GM18517 (cell line): Measurements from ENCODE around the gene GFM1.
"Not testable (repeated sequence)": the region's sequence is repeated elsewhere in the genome, so short reads cannot be mapped to it uniquely, and the experiment has no call there.

Source experiments
- ATAC-seq: cut with Tn5 transposase; IDR thresholded peaks from one replicate; pipeline ENCODE4 v1.9.1; 2021; ENCODE audit warnings: mild to moderate bottlenecking, moderate library complexity; ENCODE audit not compliant: unreplicated experiment

The GFM1 gene

DNA sequence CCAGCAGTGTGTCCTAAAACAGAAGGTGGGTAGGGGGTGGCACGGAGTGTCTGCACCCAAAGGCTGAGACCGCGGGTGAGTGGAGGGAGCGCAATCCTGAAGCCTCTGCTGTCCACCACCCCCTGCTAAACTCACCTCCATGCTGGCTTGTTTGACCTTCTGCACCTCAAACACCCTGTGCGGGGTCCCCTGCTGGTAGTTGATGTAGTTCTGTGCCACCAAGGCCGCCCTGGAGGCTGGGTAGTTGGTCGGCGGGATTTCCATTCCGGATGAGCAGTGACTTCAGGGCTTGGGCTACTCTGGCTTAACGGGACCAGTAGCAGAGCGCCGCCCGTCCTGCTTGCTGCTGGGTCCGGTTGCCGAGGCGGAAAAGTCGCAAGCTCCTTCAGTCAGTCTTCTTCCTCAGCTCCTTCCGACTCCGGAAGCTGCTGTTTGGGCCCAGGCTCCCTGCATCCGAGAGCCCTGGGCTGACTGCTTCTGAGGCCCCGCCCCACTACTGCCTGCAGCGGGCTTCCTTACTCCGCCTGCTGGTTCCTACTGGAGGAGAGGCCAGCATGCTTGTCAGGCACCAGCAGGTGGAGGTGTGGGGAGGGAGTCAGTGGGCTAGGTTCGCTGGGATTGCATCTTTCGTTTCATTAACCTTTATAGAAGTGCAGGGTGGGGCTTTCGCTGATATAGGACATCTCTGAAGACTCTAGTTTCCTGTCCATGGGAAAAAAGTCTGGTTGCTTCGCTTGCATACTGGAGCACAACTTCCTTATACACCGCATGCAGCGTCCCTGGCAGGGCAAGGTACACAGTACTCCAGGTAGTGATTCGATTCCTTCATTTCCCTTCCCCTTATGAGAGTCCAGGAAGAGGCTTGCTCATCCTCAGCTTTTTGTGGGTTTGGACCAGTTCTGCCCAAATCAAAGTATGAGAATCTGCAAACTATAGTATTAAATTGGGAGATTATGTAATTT is 28.2 kb downstream of the GFM1 start, which contains the start of gene LXN:
Gene LXN (minus strand): TSS at position 434 of the 962 bp plus-strand sequence. CDS start 170 bp downstream, at position 264.
- ATAC-seq = peak; percentile 99

DNA sequence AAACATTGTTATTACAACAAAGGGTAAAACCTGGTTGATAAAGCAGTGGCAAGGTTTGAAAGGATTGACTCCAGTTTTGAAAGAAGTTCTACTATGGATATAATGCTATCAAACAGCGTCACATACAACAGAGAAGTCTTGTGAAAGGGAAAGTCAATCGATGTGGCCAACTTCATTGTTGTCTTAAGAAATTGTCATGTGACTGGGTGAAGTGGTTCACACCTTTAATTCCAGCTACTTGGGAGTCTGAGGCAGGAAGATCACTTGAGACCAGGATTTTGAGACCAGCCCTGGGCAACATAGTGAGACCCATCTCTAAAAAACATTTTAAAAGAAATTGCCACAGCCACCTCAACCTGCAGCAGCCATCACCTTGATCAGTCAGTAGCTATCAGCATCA is 34.4 kb downstream of the GFM1 start:
- no peak for ATAC-seq

DNA sequence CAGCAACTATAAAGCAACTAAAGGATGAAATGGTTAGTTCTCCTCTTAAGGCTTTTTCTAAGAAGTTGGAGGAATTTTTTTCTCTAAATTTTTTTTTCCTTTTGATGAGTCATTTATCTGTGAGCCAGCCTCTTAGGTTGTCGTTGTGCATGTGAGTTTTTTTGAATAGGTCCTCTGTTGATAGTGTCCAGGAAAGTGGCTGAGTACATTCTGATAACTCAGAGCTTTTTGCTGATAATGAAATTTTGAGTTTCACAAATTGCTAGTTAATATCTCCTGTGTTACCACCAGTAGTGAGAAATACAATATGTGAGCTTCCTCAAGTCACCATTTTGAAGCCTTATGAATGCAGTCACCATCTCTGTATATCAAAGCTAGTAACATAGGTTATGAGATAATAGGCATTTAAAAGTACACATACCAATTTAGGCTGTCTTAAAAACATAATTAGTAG is 35.2 kb downstream of the GFM1 start:
- ATAC-seq = no peak

DNA sequence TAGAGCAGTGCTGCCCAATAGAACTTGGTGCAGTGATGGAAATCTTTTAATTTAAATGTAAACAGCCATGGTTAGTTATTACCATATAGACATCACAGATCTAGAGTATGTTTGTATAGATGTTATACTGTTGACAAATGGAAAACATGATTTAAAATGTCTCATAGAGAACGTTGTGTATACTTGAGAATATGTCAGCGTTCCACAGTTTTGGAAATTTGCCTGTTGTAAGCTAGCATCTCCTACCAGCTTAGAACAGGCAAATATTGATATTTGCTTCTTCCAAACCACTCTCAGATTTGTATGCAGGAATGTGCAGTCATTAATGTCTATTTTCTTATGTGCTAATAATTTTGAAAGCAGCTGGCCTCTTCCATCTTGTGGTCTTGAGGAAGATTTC is 36.5 kb downstream of the GFM1 start:
- no peak for ATAC-seq

DNA sequence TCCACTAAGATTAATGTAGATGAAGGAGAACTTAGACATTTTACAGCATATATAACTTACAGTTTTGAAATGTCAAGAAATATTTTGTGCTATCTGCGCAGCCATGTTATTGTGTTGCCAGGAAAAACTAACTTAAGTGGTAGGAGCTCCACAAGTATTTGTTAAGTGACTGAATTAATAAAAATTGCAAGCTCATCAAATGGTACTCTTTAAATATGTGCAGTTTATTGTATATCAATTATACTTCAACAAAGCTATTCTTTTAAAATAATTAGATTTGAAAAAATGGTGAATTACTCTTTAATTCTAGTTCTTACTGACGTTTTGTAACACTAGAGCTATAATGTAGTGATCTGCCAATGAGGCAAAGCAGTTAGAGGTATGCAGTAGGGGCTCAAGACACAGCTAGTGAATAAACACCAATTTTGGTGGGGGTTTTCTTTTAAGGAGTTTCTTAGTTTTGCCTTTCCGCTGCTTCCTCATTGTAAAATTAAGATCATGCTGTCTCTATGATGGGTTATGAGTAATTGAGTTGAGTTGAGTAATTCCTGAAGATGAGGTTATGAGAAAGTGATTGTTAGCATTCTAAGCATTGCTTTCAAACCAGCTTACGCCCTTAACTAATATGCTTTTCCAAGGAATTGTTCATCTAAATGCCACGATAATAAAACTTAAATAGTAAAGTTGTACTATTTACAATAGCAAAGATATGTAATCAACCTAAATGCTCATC is 39.1 kb downstream of the GFM1 start:
- no peak for ATAC-seq

DNA sequence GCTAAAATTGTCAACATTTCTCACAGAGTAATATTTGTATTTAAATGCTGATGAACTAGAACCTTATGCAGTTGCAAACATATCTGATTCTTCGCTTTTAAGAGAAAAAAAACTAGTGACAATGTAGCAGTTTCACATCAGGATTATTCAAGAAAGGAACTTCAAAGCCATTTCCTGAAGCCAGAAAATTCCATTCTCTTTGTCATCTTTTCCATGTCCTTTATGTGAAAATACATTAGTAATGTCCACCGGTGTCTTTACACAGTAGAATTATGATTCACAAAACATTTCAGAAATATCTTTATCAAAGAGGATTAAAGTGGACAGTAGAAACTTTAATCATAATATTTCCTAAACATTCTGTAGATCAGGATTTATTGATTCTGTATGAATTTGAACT is 40.8 kb downstream of the GFM1 start:
- no peak for ATAC-seq

DNA sequence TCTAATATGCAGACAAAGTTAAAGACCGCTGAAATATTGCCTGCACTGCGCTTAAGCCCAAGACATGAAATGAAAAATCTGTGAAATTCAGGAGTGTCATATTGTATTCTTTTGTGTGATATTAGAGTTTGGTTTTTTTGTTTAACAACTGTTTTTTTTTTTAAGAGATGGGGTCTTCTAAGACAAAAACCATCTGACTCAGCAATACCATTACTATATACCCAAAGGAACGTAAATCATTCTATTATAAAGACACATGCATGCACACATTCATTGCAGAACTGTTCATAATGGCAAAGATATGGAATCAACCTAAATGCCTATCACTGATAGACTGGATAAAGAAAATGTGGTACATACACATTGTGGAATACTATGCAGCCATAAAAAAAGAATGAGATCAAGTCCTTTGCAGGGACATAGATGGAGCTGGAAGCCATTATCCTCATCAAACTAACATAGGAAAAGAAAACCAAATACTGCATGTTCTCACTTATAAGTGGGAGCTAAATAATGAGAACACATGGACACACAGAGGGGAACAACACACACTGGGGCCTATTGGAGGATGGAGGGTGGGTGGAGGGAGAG is 49.6 kb downstream of the GFM1 start:
- not testable (repeated sequence) for ATAC-seq

DNA sequence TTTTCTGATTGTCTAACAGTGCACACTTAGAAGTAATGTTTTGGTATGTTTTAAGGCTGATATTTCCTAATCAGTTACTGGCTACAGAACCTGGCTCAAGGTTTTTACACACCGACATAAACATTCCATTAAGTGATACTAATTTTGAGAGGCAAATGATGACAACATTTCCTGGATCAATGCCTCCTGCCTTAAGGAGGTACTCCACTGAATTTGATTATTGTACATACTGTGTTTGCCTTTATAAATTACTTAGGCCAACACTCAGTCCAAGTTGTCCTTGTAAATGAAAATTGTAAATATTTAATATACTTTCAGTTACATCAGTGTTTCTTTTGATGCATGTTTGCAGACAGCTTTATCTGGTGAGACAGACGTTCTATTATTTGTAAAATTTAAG is 52.3 kb downstream of the GFM1 start:
- no peak for ATAC-seq

DNA sequence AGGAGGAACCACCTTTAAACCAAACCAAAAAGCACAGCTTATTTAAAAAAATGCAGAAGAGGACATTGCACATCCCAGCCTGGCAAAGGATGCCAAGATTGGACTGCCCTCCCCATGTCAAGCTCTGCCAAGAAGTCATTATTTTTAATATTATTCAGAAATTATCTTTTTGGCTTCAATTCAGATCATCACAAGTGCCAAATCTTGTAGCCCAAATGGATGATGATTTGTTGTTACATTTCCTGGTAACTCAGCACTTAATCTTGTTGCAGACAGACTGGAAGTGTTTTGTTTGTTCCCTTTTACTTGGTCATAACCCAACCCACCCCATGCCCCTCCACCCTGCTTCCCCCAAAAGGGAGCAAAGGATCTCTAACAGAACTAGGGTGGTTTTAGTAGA is 56.2 kb downstream of the GFM1 start:
- no peak for ATAC-seq

DNA sequence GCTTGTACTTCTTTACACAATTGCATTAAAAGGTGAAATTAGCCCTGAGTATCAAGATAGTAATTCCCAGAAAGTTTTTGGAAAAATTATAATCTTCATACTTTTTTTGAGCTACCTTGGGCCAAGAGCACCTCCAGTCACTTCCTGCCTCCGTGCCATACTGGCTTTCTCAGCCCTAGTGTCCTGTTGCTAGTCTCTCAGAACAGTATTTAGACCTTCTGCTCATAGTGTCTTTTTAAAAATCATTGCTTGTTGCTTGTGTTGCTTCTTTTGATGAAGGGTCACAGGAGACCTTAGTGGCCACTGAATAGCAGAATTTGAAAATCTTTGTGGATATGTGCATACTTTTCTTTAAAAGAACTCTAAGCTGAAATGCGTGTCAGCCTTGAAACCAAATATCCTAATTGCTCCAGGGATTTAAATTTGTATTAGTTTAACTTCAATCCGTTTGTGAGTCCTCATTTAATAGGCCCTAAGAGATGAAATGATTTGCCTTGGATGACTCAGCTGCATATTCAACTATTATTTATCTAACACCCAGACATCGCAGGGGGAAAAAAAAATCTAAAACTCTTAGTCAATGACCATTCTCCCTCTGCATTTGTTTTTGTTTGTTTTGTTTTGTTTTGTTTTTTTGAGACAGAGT is 57.2 kb downstream of the GFM1 start:
- no peak for ATAC-seq

DNA sequence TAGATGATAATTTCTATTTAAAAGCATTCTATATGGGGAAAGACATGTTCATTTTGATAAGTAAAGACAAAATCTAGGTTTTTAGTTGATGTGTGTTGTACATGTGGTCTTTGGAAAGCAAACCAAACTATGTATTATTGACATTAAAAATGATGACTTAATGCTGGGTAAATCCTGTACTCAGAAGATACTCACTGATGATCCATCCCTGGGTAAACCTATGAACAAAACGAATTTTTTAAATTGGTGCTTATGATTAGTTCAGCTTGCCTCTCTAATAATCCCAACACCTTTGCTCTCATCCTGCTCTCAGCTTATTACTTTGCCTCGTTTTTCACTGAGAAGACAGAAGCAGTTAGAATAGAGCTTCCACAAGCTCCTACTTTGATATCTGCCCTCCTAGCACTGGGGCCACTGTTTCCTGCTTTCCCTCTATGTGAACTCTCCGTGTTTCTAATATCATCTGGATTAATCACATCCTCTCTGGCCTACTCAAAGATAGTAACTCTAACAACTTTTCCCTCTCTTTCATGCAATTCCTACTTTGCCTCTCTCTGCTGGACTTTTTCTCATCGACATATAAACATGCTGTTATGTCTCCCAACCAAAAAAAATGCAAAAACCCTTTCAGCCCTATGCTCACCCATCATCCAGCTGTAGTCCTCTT is 58.6 kb downstream of the GFM1 start:
- ATAC-seq = no peak

DNA sequence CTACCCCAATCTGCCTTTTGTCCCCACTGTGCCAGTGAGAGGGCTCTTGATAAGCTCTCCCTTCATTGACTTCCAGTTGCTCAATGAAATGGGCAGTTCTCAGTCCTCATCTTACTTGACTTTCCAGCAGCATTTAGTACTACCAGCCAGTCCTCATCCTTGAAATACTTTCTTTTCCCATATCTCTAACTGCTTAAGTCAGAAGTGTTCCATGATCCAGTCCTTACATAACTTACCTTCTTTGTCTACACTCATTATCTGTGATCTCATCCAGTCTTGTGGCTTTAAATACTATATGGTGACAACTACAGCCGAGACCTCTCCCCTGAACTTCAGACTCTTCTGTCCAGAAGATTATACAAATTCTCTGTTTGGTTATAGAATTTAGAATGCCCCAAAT is 59.2 kb downstream of the GFM1 start:
- ATAC-seq = no peak

DNA sequence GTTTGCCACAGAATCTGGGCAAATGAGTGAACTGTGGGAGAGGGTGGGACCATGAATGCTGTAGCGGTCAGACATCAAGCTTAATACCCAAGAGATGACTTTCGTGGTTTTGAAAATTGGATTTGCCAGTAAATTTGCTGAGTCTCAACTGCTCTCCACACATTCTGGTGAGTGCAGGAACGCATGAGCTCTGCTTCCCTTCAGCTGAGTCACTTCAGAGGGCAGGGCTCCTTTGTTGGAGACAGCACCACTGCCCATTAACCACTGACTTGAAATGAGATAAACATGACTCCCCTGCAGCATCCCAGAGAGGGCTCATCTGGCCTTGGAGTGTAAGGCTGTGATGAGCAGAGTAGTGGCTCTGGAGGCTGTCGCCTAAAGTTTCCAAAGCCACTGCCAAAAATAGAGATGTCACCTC is 65.3 kb downstream of the GFM1 start:
- ATAC-seq = no peak

DNA sequence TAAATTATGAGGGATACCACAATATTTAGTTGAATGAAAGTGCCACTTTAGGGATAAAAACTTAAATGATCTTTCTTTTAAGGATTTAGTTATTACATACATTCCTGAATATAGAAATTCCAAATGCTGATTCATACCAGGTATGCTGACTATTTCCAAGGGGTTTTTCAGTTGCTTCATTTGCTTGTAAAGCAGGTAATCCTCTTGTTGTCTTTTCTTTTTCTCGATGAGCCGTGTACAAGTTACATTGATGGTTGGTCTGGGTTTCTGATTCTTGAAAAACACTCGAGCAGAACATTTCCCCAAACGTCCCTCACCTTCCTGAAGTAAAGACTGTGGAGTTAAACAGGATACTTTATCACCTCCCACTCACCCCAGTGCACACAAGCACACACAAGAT is 66.3 kb downstream of the GFM1 start:
- ATAC-seq = no peak

DNA sequence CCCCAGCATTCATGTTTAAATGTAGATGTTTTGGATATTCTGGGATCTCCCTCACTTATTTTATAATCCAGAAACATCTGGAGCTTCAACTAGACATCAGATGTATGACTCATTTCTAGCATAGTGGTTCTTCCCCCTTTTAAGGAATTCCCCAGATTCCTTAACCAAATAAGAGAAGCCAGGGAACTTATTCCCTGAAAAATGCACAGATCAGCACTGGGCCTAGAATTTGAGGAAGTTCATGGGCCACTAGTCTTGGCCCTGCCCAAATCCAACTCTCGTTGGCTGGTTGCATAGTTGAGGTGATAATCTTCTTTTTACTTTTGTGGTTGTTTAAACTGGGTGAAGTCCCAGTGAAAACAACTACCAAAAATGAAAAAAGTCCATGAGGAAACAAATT is 67.6 kb downstream of the GFM1 start:
- ATAC-seq = peak; percentile 50

DNA sequence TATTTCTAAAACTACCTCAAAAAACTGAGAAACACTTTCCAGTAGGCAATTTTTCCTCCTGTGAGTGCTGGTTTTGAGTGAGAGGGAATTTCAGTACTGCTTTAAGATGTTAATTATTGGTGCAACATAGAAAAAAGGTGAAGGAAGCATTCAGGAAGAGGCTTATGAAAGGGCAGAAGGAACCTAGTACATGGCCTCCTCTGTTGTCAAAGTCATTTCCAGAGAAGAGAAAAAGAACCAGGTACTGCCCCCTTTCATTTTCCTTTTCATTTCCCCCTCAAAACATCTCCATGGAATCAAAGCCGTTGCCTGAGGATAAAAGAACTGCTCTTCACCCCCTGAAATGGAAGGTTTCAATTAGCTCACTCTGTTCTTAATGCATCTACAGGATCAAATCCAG is 68.1 kb downstream of the GFM1 start:
- ATAC-seq = no peak

DNA sequence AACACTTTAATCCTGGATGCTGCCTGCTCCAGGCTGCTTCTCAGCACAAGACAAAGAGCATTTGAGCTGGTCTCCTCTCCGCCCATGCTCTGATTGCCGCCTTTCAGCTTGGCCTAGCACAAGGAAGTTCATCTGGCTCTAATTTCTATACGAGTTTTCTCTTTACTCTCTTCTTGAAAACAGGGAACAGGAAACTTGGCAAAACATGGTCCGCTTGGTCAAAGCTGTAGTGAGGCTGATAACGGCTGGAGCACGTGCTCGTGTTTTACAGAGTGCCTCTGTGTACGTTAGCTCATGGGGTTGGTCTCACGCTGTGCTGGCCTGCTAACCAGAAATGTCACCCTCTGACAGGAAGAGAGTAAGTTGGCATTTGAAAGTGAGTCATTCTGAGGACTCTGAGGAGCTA is 68.8 kb downstream of the GFM1 start:
- ATAC-seq = no peak

DNA sequence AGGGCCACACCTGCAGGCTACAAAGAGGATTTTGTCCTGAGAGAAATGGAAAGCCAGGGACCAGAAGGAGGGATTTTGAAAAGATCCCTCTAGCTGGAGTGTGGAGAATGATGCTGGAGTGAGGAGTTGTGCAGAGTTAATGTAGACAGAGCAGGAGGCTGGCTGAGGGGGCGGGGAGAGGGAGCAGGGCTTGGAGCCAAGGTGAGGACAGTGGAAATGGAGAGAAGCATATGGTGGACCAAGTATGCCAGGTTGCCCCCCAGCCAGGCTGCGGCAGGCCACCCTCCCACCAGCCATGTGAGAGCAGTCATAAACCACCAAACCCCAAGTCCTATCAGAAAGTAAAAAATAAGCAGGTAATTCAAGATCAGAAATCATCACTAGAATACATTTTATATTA is 73.2 kb downstream of the GFM1 start:
- no peak for ATAC-seq

DNA sequence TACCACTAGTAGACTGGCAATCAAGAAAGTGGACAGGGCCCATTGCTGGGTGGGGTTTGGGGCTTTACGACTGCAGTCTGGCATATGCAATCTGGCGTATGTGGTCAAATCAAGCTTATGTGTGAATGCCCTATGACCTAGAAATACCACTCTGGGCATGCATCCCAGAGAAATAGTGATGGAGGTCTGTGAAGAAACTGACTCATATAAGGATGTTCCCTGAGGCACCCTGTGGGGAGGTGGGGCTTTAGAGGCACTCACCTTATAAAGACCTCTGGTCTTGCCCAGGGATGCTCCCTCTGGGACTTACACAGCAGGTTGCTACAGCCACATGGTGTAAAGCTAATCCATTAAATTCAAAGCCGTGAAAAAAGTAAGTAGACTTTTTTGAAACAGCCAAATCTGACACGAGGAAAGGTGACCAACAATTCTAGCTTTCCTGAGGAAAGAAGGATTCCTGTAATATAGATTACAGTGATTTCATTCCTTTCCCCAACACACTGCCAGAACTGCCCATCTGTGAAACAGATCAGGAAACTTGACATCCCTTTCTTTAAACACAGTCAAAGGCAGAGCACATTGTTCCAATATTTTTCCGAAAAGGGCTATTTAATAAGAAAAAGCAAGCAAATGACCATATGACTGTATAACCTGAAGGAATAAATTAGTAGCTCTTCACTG is 74.3 kb downstream of the GFM1 start:
- ATAC-seq = no peak

DNA sequence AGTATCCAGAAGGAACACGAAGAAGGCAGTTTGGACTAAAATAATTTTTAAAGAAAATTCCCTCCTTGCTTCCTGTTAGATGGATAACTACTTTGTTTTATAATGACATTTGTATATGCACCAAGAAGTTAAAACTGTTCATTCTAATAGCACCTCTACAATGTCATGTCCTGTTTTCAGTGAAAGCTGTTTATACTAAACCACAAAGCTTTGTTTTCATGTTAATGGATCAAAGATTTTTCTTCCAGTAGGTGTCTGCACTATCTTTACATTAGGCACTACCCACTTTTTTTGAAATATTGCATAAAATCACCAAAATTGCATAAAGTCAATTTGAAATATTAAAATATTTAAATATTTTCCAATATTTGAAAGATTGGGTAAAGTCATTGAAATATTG is 77.8 kb downstream of the GFM1 start:
- no peak for ATAC-seq
